GM13977 (cell line): ENCODE data around the gene ZBTB7A.
A peak's percentile ranks its signal among the peaks of the same experiment; 100 is the strongest.

Source experiments
- DNase-seq: peaks from one replicate; pipeline ENCODE4 v3.0.0; 2012; ENCODE audit warnings: low spot score
- CTCF ChIP-seq: IDR thresholded peaks from 2 replicates; pipeline ENCODE4 v1.5.1; 2012; ENCODE audit warnings: mild to moderate bottlenecking, control low read depth; ENCODE audit not compliant: insufficient read depth; ENCODE audit errors: extremely low read depth, missing control alignments
- in situ Hi-C: fragments of 300-500 bp; cut with MboI; formaldehyde crosslinking; loops from one replicate; pipeline ENCODE4 v1.12.0; 2022; ENCODE audit warnings: low sequenced_read_pairs, low pct_unique_long_range_greater_than_20kb, mixed read lengths, inconsistent platforms; ENCODE audit not compliant: unreplicated experiment

Gene ZBTB7A

DNA sequence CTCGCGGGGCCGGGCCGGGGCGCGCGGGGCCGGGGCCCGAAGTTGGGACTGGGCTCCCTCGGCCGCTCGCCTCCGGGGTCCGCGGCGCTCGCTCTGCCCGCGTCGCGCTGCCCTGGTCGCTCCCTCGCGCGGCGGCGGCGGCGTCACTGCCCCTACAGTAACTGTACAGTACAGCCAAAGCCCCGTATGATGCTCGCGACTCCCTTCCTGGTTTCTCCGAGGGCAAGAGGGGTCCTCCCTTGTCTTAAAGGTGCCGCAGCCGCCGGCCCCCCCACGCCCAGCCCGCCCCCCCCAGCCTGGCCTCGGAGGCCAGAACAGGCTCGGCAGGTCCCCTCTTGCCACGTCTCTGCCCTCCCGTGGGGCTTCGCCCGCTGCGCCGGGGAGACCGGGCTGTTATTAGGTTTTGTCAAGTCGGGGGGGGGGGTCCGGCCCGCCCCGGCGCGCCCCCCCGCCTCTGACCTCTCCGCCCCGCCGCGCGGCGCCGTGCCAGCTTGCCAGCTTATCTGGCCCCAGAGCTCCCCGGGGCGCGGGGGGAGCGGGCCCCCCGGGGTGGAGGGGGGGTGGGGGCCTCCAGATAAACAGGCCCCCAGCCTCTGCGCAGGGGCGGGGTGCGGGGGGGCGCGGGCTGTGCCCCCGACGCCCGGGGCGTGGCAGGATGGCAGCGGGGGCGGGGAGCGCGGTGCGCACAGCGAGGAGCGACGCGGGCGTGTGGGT lies at the start of gene ZBTB7A:
Gene ZBTB7A, minus strand, starts transcription at position 218 of the 714 bp plus-strand sequence. CDS start 11,667 bp downstream, outside the sequence.
- in situ Hi-C loops, result no loop called here
- DNase-seq, result peak; percentile 87
- no peak for TF ChIP-seq CTCF

DNA sequence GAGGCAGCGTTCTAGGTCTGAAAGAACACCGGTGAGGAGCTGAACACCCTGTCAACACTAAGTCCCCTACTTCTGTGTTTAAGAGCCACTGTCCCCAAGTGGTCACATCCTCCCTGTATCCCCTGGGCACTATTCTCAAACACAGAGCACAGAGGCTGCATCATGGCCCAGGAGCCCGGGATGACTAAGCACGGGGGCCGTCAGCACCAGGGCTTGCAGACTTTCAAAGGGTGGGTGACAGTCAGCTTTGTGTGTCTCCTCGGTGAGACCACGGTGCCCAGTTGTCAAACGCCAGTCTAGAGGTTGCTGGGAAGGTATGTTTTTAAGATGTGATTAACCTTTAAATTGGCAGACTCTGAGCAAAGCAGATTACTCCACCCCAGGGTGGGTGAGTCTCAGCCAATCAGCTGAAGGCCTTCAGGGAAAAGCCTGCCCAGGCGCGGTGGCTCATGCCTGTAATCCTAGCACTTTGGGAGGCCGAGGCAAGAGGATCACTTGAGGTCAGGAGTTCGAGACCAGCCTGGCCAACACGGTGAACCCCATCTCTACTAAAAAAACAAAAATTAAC lies 49.2 kb upstream of the ZBTB7A start:
- in situ Hi-C loops, result no loop called here
- no peak for TF ChIP-seq CTCF

GRCh38 chr19:4115050-4115817 lies 48.5 kb upstream of the ZBTB7A start:
- DNase-seq, result peak; percentile 90
- peak; percentile 6 for TF ChIP-seq CTCF
- in situ Hi-C loops, result no loop called here

More for the DNA sequence above, 49.2 kb upstream of the ZBTB7A start:
- peak; percentile 27 for DNase-seq

DNA sequence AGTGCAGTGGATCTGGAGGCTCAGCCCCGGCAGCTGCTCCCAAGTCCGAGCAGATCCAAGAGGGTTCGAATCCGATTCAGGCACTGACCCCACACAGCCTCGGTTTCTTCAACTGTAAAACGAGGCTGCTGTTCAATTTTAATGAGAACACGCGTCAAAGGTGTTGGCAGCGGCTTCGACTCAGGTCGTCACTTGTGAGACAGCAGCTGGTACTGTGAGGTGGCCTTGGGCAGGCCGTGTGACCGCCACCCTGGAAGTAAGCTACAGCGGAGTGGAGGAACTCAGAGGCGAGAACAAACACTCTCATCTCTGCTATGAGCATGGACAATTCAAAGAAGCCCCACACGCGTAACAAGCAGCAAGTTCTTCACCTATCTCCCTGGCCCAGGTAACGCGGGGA lies 47.5 kb upstream of the ZBTB7A start:
- TF ChIP-seq CTCF, result no peak
- in situ Hi-C loops, result no loop called here
- no peak for DNase-seq

DNA sequence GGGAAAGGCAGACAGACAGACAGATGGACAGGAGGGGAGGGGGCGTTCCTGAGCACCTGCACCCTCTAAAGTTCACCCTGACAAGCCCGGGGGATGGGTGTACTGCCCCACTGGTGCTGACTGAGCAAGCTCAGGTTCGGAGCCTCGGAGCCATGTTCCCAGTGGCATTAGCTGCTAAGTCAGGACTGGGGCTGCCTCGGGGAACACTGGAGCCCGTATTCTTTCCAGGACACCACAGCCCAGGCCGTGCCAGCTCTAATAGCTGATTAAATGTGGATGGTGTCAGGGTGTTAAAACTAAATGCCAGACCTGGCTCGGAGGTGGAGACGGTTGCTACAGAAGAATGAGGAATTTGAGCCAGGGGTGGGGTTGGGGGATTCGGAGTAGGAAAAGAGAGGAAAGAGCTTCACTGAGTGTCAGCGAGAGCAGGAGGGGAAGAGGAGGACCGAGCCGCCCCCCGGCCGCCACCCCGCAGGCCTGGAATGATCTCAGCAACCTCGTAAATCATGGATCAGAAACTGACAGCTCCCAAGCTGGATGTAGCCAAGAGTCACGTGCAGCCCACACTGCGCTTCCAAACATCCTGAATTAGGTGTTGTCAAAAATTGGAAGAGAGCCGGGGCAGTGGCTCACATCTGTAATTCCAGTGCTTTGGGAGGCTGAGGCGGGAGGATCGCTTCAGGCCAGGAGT lies 46.8 kb upstream of the ZBTB7A start:
- no peak for TF ChIP-seq CTCF
- in situ Hi-C loops, result no loop called here
- DNase-seq, result no peak

DNA sequence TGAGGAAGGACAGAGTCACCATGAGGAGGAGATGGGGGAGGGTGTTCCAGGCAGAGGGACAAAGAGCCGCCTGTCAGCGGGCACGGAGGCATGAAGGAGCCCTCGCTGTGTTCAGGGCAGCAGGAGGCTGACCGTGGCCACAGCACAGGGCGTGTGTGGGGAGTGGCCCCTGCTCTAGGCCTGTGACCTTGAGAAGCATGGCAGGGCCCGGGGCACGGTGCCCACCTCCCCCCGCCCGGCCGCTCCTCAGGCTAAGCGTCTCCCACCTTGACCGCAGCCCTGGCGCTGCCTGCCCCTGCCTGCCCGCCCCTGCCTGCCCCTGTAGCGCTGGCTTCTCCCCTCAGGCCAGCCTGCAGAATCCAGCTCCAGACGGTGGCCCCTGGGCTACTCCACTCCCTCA lies 45.7 kb upstream of the ZBTB7A start:
- in situ Hi-C loops, result no loop called here
- TF ChIP-seq CTCF, result no peak
- DNase-seq, result no peak
